CD14-positive monocyte (primary cell): Measurements from ENCODE around the gene COL19A1. TPM values are rescaled to one million over a fixed set of nuclear protein-coding genes. Genes with fewer than 3 reads are reported as not detected.

ENCODE experiments used
- DNase-seq, 3 donors: peaks; one replicate each; pipeline ENCODE4 v3.0.0-alpha.2; 2011 to 2022
- H2AFZ ChIP-seq: 2 replicates; pipeline ENCODE4 v1.6.0; 2012; ENCODE audit warnings: mild to moderate bottlenecking, low read depth, low read length, inconsistent platforms; ENCODE audit not compliant: insufficient read depth, poor library complexity, severe bottlenecking
- H3K27ac ChIP-seq, 2 donors: 1 replicate in 1 of 2; 2 replicates in 1 of 2; pipeline ENCODE4 v1.5.1; 2012 to 2013; ENCODE audit warnings: low read length in 2 of 2, control low read depth in 1 of 2, inconsistent platforms in 1 of 2, low read depth in 1 of 2, mild to moderate bottlenecking in 1 of 2
- H3K27me3 ChIP-seq, 2 donors: one replicate each; pipeline versions ENCODE4 v1.6.0 to v1.6.1; 2011 to 2013; ENCODE audit warnings: low read length in 2 of 2; ENCODE audit not compliant: control insufficient read depth in 2 of 2, insufficient read depth in 2 of 2
- H3K36me3 ChIP-seq, 2 donors: replicated peaks in 1 of 2; 1 replicate in 1 of 2; 2 replicates in 1 of 2; pipeline versions ENCODE4 v1.5.1 to v1.6.1; 2012 to 2013; ENCODE audit warnings: low read length in 2 of 2, control low read depth in 1 of 2, inconsistent platforms in 1 of 2, mild to moderate bottlenecking in 1 of 2; ENCODE audit not compliant: insufficient read depth in 2 of 2, control insufficient read depth in 1 of 2
- H3K4me1 ChIP-seq, 2 donors: 1 replicate in 1 of 2; 2 replicates in 1 of 2; pipeline versions ENCODE4 v1.5.1 to v1.6.1; 2012 to 2013; ENCODE audit warnings: low read length in 2 of 2, control low read depth in 1 of 2, inconsistent platforms in 1 of 2, mild to moderate bottlenecking in 1 of 2, moderate library complexity in 1 of 2; ENCODE audit not compliant: insufficient read depth in 2 of 2, control insufficient read depth in 1 of 2
- H3K4me2 ChIP-seq: replicated peaks from 2 replicates; pipeline ENCODE3; 2012; ENCODE audit warnings: low read length, moderate library complexity, mild to moderate bottlenecking; ENCODE audit not compliant: poor library complexity, severe bottlenecking; ENCODE audit errors: extremely low read depth
- H3K4me3 ChIP-seq, 3 experiments: fragments of 200-600 bp in 1 of 3; sonication (generic) in 1 of 3; replicated peaks in 1 of 3; 1 replicate in 2 of 3; 2 replicates in 1 of 3; pipeline ENCODE4 v1.5.1; 2011 to 2013; ENCODE audit warnings: low read length in 3 of 3, mild to moderate bottlenecking in 3 of 3, control low read depth in 2 of 3, low read depth in 2 of 3, inconsistent platforms in 1 of 3, moderate library complexity in 1 of 3
- H3K79me2 ChIP-seq: 2 replicates; pipeline ENCODE4 v1.6.0; 2012; ENCODE audit warnings: mild to moderate bottlenecking, control low read depth, inconsistent platforms, low read length, moderate library complexity; ENCODE audit not compliant: insufficient read depth
- H3K9ac ChIP-seq: 2 replicates; pipeline ENCODE4 v1.6.0; 2017; ENCODE audit warnings: low read length, mild to moderate bottlenecking; ENCODE audit not compliant: insufficient read depth, poor library complexity, severe bottlenecking
- H3K9me3 ChIP-seq, 2 donors: replicated peaks in 1 of 2; 1 replicate in 1 of 2; 2 replicates in 1 of 2; pipeline versions ENCODE4 v1.5.1 to v1.6.1; 2012 to 2013; ENCODE audit warnings: low read length in 2 of 2, control low read depth in 1 of 2; ENCODE audit not compliant: control insufficient read depth in 1 of 2, insufficient read depth in 1 of 2
- H4K20me1 ChIP-seq: 2 replicates; pipeline ENCODE4 v1.6.0; 2012; ENCODE audit warnings: mild to moderate bottlenecking, low read length, control low read depth, moderate library complexity; ENCODE audit not compliant: insufficient read depth
- H3K27ac Mint-ChIP-seq, 7 donors: one replicate each; pipeline ENCODE4 v1.8.0; 2020; ENCODE audit warnings: mild to moderate bottlenecking in 7 of 7, mixed read lengths in 7 of 7, moderate library complexity in 6 of 7, inconsistent platforms in 2 of 7
- H3K27me3 Mint-ChIP-seq, 3 donors: one replicate each; pipeline ENCODE4 v1.8.0; 2021 to 2022; ENCODE audit warnings: low read depth in 3 of 3, mild to moderate bottlenecking in 3 of 3, mixed read lengths in 3 of 3, moderate library complexity in 3 of 3, inconsistent platforms in 1 of 3
- H3K36me3 Mint-ChIP-seq, 2 donors: one replicate each; pipeline ENCODE4 v1.8.0; 2020; ENCODE audit warnings: mixed read lengths in 2 of 2, inconsistent platforms in 1 of 2, mild to moderate bottlenecking in 1 of 2
- H3K4me1 Mint-ChIP-seq: one replicate; pipeline ENCODE4 v1.8.0; 2020; ENCODE audit warnings: mild to moderate bottlenecking, mixed read lengths
- H3K4me3 Mint-ChIP-seq, 2 donors: one replicate each; pipeline ENCODE4 v1.8.0; 2020; ENCODE audit warnings: mild to moderate bottlenecking in 2 of 2, mixed read lengths in 2 of 2, moderate library complexity in 1 of 2
- H3K9me3 Mint-ChIP-seq, 7 donors: one replicate each; pipeline ENCODE4 v1.8.0; 2020 to 2022; ENCODE audit warnings: mixed read lengths in 7 of 7, mild to moderate bottlenecking in 6 of 7, moderate library complexity in 6 of 7, inconsistent platforms in 2 of 7
- WGBS: methylation state at CpG from one replicate; pipeline ENCODE4 v1.1.5; 2013; ENCODE audit warnings: missing lambda C conversion rate; ENCODE audit not compliant: insufficient coverage; 5-methylcytosine and 5-hydroxymethylcytosine counted together
- intact Hi-C, 2 donors: fragments of 100-400 bp; cut with micrococcal nuclease; formaldehyde crosslinking; loops; one replicate each; pipeline versions ENCODE4 v1.15.0 to v1.15.1; 2023
- polyA plus RNA-seq, 3 donors: library from polyadenylated mRNA; depleted of rRNA in 1 of 3; unstranded in 2 of 3; stranded (reverse) in 1 of 3; fragments of 300-500 nt in 2 of 3; fragments of >200 nt in 1 of 3; fragmentation: Illumina TruSeq in 2 of 3; gene quantifications; 1 replicate in 2 of 3; 2 replicates in 1 of 3; pipeline ENCODE4 v1.2.3, GENCODE V29; 2012 to 2021
- TF ChIP-seq, protein P1 (sequence below): fragments of 200-600 bp; IDR thresholded peaks from one replicate; pipeline ENCODE4 v1.8.0; 2022; ENCODE audit warnings: antibody characterized with exemption, mild to moderate bottlenecking

COL19A1 gene
- polyA plus RNA-seq, 3 donors: not detected

DNA sequence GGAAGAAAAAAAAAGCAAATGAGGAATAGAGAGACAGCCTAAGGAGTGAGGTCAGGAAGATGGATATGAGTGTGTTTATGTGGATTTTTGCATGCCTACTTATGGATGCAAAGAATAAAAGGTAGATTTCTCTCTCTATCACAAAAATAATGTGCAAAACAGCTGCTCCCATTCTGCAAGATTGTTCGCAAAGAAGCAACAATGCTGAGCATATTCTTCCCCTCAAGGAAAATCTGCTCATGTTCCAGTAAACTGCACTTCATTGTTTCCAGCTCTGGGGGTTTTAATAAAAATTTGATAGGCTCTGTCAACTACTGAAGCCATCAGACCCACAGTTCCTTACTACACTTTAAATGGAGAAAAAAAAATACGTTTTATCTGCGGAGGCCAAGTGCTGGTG is 259.2 kb downstream of the COL19A1 start:
- TF ChIP-seq, protein P1, sequence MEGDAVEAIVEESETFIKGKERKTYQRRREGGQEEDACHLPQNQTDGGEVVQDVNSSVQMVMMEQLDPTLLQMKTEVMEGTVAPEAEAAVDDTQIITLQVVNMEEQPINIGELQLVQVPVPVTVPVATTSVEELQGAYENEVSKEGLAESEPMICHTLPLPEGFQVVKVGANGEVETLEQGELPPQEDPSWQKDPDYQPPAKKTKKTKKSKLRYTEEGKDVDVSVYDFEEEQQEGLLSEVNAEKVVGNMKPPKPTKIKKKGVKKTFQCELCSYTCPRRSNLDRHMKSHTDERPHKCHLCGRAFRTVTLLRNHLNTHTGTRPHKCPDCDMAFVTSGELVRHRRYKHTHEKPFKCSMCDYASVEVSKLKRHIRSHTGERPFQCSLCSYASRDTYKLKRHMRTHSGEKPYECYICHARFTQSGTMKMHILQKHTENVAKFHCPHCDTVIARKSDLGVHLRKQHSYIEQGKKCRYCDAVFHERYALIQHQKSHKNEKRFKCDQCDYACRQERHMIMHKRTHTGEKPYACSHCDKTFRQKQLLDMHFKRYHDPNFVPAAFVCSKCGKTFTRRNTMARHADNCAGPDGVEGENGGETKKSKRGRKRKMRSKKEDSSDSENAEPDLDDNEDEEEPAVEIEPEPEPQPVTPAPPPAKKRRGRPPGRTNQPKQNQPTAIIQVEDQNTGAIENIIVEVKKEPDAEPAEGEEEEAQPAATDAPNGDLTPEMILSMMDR: no peak
- Histone ChIP-seq H3K27ac (no peak overlapping the region), H3K4me2 (no peak overlapping the region), H3K4me1 (no peaks in the 10 kb centered on the region), H3K4me3 (no peak overlapping the region), H2AFZ (no peak overlapping the region), H3K79me2 (no peaks in the 10 kb centered on the region), H4K20me1 (no peaks in the 10 kb centered on the region), H3K27me3 (no peaks in the 10 kb centered on the region), H3K9ac (no peak overlapping the region), H3K36me3 (no peaks in the 10 kb centered on the region), H3K9me3 (no peaks in the 10 kb centered on the region)
- no peak overlapping the region for H3K27ac Mint-ChIP-seq
- WGBS: no CpG with 5 or more reads among the region's 3 CpGs
- no peaks in the 10 kb centered on the region for H3K9me3 Mint-ChIP-seq
- DNase-seq: no peak
- intact Hi-C loops: no loop called here
- no peaks in the 10 kb centered on the region for H3K27me3 Mint-ChIP-seq
- H3K4me1 Mint-ChIP-seq: no peaks in the 10 kb centered on the region
- no peak overlapping the region for H3K4me3 Mint-ChIP-seq
- H3K36me3 Mint-ChIP-seq: no peaks in the 10 kb centered on the region

DNA sequence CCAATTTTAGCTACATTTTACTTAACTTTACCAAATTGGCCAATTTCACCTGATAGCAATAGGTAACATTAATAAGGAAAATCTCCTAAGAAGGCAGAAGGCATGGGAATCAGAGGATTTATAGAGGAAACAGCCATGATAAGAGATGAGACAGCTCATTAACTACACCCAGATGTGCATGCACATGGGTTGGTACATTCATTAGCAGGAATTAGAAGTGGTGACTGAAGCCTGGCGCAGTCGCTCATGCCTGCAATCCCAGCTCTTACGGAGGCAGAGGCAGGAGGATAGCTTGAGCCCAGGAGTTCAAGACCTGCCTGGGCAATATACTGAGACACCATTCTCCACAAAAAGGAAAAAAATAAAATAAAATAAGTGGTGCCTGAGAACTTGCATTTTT is 263.0 kb downstream of the COL19A1 start:
- H3K4me3 ChIP-seq: no peak overlapping the region
- no peak overlapping the region for H3K27ac ChIP-seq
- Mint-ChIP-seq H3K36me3 (no peaks in the 10 kb centered on the region), H3K4me3 (no peak overlapping the region), H3K27me3 (no peaks in the 10 kb centered on the region), H3K9me3 (no peaks in the 10 kb centered on the region), H3K4me1 (no peaks in the 10 kb centered on the region), H3K27ac (no peak overlapping the region)
- H2AFZ ChIP-seq: no peak overlapping the region
- no peaks in the 10 kb centered on the region for H3K79me2 ChIP-seq
- intact Hi-C loops: no loop called here
- no peak for DNase-seq
- no peaks in the 10 kb centered on the region for H3K4me1 ChIP-seq
- no CpG with 5 or more reads among the region's 3 CpGs for WGBS
- no peaks in the 10 kb centered on the region for H3K9me3 ChIP-seq
- no peak overlapping the region for H3K9ac ChIP-seq
- no peak overlapping the region for H3K4me2 ChIP-seq
- TF ChIP-seq, protein P1: no peak
- no peaks in the 10 kb centered on the region for H3K27me3 ChIP-seq
- H3K36me3 ChIP-seq: no peaks in the 10 kb centered on the region
- H4K20me1 ChIP-seq: no peaks in the 10 kb centered on the region
